DMS153 (cell line): Measurements from ENCODE around the gene SAMD13.
A peak's percentile ranks its signal among the peaks of the same experiment; 100 is the strongest.

Experiments used
- DNase-seq: peaks from one replicate; lab custom pipeline; 2025; lab: John Stamatoyannopoulos, UW

Gene SAMD13

GRCh38 chr1:84345220-84345619, 43.7 kb downstream of the SAMD13 start:
- no peak for DNase-seq

GRCh38 chr1:84347271-84347931, 45.9 kb downstream of the SAMD13 start:
- DNase-seq, result no peak

DNA sequence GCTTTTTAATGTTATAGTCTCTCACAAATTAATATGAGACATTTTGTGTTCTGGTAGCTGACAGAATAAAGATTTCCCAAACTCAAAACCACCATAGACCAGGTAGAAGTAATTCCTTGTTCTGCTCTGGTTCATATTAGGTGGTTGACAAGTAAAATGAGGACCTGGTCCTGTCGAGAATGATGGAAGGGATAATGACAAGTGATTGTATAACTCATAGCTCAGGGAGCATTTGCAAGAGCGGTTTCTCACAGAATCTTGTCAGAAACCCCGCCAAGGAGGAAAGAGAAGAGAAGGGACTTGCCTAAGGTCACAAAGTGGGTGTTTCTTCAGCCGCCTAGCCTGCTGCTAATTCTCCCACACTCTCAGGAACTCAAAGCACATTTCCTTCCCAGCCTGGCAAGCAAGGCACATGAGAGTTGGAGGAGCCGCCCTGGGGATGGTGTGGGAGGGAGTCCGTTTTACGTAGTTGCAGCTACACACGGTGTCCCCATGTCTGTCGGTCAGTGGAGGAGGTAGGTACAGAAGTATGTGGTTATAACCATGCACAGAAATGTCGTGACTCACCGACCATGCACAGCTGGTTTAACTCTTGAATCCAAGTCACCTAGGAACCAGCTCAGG, 46.5 kb downstream of the SAMD13 start:
- DNase-seq, result no peak

DNA sequence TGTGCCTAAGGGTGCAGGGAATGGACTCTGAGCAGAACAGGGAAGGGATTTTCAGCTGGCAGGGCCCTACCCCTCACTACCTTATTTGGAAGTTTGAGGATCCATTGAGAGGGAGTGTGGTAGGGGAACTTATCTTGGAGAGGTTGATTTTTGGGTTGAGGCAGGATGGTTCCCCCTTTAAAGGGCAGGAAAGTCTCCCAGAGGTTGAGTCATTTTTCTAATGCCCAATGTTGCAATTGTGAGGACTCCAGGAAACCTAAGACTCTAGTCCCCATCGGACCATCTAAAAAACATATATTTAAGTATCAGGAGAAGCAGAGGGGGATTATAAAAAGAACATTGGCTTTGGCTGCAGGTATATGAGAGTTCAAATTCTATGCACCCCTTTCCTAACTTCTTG, 47.3 kb downstream of the SAMD13 start:
- no peak for DNase-seq

GRCh38 chr1:84350104-84350503, 48.6 kb downstream of the SAMD13 start:
- no peak for DNase-seq

DNA sequence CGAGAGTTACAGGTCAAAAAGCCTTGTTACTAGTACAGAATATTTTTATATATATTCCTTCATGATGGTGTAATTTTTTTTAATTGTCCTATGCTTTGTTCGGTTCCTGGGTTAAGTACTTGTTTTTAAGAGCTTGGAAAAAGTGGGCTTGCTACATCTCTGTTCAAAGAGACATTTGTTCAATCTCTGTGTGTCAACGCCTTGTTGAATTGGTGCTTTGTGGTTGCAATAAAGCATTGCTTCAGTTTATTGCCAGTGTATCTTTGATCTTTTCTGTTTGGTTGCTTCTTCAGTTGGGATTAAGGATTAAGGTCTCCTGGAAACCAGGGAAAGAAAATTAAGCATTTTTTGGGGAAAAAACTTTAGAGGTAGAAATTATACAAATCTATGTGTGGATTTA, 49.0 kb downstream of the SAMD13 start:
- DNase-seq, result no peak

DNA sequence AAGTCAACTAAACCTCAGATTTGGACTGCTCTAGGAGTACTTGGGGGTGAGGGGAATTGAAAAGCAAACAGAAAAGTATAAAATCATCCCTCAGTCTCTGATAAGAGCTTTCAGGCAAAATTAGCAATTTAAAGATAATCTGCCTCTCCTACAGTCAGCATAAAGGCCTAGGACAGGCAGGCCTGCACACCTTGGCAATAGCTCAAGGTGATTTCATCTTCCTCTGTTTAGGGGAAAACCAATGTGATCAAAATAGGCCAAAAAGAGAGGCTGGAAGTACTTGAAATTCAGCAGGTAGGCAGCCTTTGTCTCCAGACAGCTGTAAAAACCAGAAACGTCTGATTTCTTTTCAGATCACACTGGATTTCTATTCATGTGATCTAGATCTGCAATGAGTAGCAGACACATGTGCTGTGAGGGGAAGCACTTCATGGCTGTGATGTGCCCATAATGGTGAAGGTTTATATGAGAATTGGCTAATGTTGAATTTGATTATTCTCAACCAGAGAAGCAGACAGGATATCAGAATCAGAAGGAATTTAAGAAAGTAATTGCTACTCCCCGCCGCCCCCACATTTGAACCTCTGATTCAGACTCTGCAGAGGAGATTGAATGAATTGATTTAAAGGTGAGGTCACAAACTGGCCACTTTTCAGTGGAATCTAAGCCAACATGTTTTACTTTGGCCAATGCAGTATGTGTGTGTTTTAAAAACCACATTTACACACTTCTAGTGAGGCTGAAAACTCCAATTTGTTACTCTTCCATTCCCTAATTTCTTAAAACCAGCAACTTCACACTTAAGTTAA, 51.0 kb downstream of the SAMD13 start:
- DNase-seq, result no peak

GRCh38 chr1:84353695-84354094, 52.2 kb downstream of the SAMD13 start:
- DNase-seq, result no peak

GRCh38 chr1:84355556-84355955, 54.0 kb downstream of the SAMD13 start:
- DNase-seq, result no peak

DNA sequence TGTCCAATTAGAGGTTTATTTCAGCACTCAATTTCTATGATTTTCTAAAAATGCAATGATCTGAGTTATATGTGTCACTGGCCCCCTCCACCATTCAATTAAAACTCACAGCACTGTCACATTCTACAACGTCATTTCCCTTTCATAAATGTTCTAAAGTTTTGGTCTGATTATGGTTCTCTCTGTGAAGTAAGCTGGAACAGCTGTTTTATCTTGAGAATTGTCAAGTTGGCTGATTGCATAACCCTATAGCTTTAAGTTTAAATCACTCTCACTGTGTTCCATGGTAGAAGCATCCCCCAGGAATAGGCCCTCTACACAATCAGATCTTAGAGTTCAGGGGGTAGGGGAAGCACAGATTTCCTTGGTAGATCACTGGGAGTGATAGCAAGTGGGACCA, 55.4 kb downstream of the SAMD13 start:
- no peak for DNase-seq

- DNase-seq, result no peak
Measured at GRCh38 chr1:84358695-84359094, 57.2 kb downstream of the SAMD13 start.

DNA sequence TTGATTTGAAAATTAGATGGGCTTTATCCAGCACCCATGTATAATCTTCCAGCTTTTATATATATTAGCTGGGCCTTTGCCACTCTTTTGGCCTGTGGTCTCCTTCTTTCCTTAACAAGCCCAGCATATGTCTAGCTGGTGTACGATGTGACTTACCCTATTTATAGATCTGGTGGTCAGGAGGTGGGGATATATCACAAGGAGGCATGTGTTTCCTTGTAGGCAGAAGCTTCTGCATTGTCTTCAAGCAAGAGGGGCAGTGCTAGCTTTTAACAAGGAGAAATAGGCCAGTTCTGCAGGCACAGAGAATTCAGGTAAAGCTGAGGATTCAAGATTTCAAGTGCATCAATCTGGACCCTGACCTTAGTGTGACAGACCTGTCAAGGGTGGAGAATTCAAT, 58.8 kb downstream of the SAMD13 start:
- no peak for DNase-seq

DNA sequence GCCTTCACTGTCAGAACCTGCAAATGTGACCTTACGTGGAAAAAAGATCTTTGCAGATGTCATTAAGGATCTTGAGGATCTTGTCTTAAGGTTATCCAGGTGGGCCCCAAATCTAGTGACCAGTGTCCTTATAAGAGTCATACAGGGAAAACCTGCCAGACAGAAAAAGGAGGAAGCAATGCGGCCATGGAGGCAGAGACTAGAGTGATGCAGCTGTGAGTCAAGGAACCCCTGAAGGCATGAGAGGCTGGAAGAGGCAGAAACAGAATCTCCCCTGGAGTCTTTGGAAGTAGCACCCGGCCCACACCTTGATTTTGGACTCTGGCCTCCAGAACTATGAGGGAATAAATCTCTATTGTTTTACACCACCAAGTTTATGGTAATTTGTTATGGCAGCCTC, 60.3 kb downstream of the SAMD13 start:
- DNase-seq, result no peak

DNA sequence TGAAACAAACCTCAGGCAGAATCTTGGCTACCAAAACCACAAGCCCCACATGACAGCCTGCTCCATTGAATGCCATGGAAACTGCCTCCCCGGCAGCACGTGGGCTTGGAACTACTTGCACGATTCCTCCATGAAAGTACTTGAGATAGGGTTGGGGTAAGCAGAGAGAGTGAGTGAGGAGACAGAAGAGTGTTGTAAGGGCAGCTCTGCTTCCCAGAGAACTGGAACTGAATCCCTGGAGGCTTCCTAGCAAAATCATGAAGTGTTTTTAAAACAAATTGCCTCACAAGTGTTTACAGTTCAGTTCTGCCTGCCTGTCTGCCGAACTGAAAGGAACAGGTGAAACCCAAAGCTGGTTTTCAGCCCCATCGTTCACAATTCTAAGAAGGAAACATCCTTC, 61.5 kb downstream of the SAMD13 start:
- DNase-seq, result no peak

DNA sequence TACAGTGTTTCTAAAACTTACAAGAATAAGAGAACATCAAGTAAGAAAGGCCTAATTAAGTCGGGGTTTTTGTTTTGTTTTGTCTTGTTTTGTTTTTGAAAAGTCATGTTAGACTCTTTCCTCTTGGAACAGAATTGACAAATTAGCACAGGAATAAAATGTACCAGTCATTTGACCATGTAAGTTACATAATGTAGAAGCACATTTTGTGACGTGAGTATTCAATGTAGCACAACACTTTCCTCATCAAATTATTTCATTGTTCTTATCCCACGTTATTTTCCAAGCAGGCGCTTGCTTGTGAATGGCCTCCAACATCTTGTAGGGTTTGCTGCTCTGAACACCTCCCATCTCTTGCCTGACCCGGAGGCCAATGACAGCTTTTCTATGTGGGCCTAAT, 62.1 kb downstream of the SAMD13 start:
- no peak for DNase-seq

GRCh38 chr1:84365225-84366221, 64.0 kb downstream of the SAMD13 start:
- peak; percentile 43 for DNase-seq

- DNase-seq, result no peak
Measured at GRCh38 chr1:84366786-84367185, 65.3 kb downstream of the SAMD13 start.

DNA sequence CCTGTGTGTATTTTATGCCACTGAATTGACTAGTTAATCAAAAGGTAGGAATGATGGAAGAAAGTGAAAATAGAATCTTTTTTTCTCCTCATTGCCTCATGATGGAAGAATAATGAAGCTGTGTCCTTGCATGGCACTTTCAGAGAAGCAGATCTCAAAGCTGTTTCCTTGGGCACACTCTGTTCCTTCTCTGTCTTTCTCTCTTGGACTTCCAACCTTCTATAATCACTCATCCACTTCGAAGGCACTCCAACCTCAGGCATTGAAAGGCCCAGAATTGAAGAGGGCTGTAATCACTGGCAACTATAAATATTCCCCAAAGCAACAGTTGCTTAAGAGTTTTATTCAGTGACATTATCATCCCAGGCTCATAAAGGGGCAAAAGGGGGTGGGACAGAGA, 65.7 kb downstream of the SAMD13 start:
- no peak for DNase-seq

- no peak for DNase-seq
Measured at GRCh38 chr1:84368441-84368840, 66.9 kb downstream of the SAMD13 start.

- no peak for DNase-seq
Measured at GRCh38 chr1:84370266-84370665, 68.8 kb downstream of the SAMD13 start.

- DNase-seq, result peak; percentile 67
Measured at GRCh38 chr1:84370831-84371394, 69.4 kb downstream of the SAMD13 start.
